GM06990 (cell line): ENCODE measurements around the gene FLT1.

Experiments used
- DNase-seq: peaks from one replicate; pipeline ENCODE4 v3.0.0-alpha.2; 2011; ENCODE audit not compliant: insufficient read length; ENCODE audit errors: extremely low read depth
- H3K27me3 ChIP-seq: replicated peaks from 2 replicates; pipeline ENCODE4 v1.6.0; 2011; ENCODE audit warnings: low read length; ENCODE audit not compliant: control insufficient read depth, insufficient read depth
- H3K36me3 ChIP-seq: 2 replicates; pipeline ENCODE4 v1.5.1; 2011; ENCODE audit warnings: low read length; ENCODE audit not compliant: control insufficient read depth, insufficient read depth
- H3K4me3 ChIP-seq: replicated peaks from 2 replicates; pipeline ENCODE4 v1.5.1; 2011; ENCODE audit warnings: low read depth, mild to moderate bottlenecking, control low read depth, low read length
- TF ChIP-seq, protein P1 (sequence below): IDR thresholded peaks from 2 replicates; pipeline ENCODE4 v1.5.1; 2011; ENCODE audit warnings: low read length, control low read depth, mild to moderate bottlenecking, inconsistent platforms; ENCODE audit not compliant: insufficient read depth, poor library complexity, severe bottlenecking

Gene FLT1

GRCh38 chr13:28483313-28483931 is 11.5 kb downstream of the FLT1 start:
- Histone ChIP-seq H3K36me3 (no peaks in the 10 kb centered on the region), H3K4me3 (no peak overlapping the region), H3K27me3 (no peaks in the 10 kb centered on the region)
- DNase-seq, result no peak
- TF ChIP-seq, protein P1, sequence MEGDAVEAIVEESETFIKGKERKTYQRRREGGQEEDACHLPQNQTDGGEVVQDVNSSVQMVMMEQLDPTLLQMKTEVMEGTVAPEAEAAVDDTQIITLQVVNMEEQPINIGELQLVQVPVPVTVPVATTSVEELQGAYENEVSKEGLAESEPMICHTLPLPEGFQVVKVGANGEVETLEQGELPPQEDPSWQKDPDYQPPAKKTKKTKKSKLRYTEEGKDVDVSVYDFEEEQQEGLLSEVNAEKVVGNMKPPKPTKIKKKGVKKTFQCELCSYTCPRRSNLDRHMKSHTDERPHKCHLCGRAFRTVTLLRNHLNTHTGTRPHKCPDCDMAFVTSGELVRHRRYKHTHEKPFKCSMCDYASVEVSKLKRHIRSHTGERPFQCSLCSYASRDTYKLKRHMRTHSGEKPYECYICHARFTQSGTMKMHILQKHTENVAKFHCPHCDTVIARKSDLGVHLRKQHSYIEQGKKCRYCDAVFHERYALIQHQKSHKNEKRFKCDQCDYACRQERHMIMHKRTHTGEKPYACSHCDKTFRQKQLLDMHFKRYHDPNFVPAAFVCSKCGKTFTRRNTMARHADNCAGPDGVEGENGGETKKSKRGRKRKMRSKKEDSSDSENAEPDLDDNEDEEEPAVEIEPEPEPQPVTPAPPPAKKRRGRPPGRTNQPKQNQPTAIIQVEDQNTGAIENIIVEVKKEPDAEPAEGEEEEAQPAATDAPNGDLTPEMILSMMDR, result no peak

DNA sequence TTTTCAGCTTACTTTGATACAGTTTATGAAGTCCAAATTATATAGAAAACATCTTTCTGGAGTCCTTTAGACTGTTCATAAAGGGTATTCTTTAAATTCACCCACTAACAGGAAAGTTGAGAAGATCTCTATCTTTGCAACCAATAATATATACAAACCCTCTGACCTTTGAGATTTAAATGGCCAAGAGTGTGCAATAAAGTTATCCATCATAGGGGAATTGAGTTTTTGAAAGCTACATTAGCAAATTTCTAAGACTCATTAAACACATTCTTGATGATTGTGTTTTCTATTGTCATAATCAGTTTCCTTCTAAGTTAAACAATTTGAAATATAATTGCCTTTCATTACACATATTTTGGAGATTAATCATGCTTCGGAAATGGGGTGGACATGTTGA is 15.9 kb downstream of the FLT1 start:
- Histone ChIP-seq H3K4me3 (no peak overlapping the region), H3K36me3 (no peaks in the 10 kb centered on the region), H3K27me3 (no peaks in the 10 kb centered on the region)
- no peak for DNase-seq
- TF ChIP-seq, protein P1, result no peak

DNA sequence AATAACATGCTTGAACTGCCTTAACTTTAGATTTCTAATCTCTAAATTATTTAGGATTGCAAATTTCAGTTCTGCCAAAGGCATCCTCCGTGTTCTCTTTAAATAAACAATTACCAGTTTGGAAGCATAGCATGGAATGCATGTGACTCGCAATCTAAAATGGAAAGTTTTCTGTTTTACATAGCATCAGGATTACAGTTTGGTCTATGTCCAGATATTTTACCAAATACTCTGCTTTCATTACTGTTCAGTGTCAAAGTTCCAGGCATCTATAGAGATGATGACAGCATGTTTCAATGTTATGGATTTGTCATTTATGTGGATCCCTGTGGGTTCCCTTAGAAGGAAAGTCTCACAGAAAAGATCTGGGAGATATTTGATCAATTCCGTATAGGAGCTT is 16.8 kb downstream of the FLT1 start:
- no peak for DNase-seq
- no peak overlapping the region for H3K4me3 ChIP-seq
- H3K27me3 ChIP-seq, result no peaks in the 10 kb centered on the region
- TF ChIP-seq, protein P1, result no peak
- no peaks in the 10 kb centered on the region for H3K36me3 ChIP-seq

DNA sequence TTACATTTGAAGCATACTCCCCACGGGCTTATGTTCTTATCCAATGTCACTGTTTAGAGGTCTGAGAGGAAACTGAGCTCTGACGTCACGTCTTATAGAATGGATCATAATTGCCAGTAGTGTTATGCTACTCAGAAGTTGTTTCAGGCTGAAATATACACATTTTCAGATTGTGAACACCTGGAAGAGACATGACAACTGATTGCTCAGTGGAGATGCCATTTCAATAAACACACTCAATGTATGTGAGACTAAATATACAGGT is 17.3 kb downstream of the FLT1 start:
- no peak for DNase-seq
- H3K36me3 ChIP-seq, result no peaks in the 10 kb centered on the region
- TF ChIP-seq, protein P1, result no peak
- H3K27me3 ChIP-seq, result no peaks in the 10 kb centered on the region
- H3K4me3 ChIP-seq, result no peak overlapping the region

GRCh38 chr13:28476919-28477708 is 17.8 kb downstream of the FLT1 start:
- no peak for DNase-seq
- Histone ChIP-seq H3K27me3 (no peaks in the 10 kb centered on the region), H3K36me3 (no peaks in the 10 kb centered on the region), H3K4me3 (no peak overlapping the region)
- TF ChIP-seq, protein P1, result no peak
